Hematopoietic multipotent progenitor cell treated with erythropoietin and hydrocortisone succinate and interleukin-3 and kit ligand, for 4 days (in vitro differentiated cells): ENCODE measurements around the gene STAM2.
"Not testable (repeated sequence)": the region's sequence is repeated elsewhere in the genome, so short reads cannot be mapped to it uniquely, and the experiment has no call there.

Experiments
- DNase-seq: peaks from one replicate; pipeline ENCODE4 v3.0.0-alpha.2; 2015

The STAM2 gene

GRCh38 chr2:152172201-152172785 is 3.3 kb downstream of the STAM2 start:
- peak; percentile 33 for DNase-seq

- DNase-seq: peak; percentile 33
Observed at GRCh38 chr2:152171718-152172117, 3.8 kb downstream of the STAM2 start.

GRCh38 chr2:152169158-152169557 is 6.4 kb downstream of the STAM2 start:
- not testable (repeated sequence) for DNase-seq

- not testable (repeated sequence) for DNase-seq
Observed at GRCh38 chr2:152167470-152167869, 8.1 kb downstream of the STAM2 start.

GRCh38 chr2:152167065-152167464 is 8.5 kb downstream of the STAM2 start:
- DNase-seq: peak; percentile 21

GRCh38 chr2:152166633-152167032 is 8.9 kb downstream of the STAM2 start:
- DNase-seq: peak; percentile 88

GRCh38 chr2:152165780-152166179 is 9.8 kb downstream of the STAM2 start:
- no peak for DNase-seq

GRCh38 chr2:152165306-152165705 is 10.3 kb downstream of the STAM2 start:
- DNase-seq: no peak

GRCh38 chr2:152163669-152164068 is 11.9 kb downstream of the STAM2 start:
- not testable (repeated sequence) for DNase-seq

GRCh38 chr2:152162141-152162540 is 13.4 kb downstream of the STAM2 start:
- no peak for DNase-seq

- DNase-seq: no peak
Observed at GRCh38 chr2:152161598-152161997, 14.0 kb downstream of the STAM2 start.

GRCh38 chr2:152160378-152160777 is 15.2 kb downstream of the STAM2 start:
- DNase-seq: not testable (repeated sequence)

GRCh38 chr2:152157253-152157652 is 18.3 kb downstream of the STAM2 start:
- DNase-seq: no peak

GRCh38 chr2:152155209-152155608 is 20.4 kb downstream of the STAM2 start:
- peak; percentile 34 for DNase-seq

GRCh38 chr2:152154462-152154861 is 21.1 kb downstream of the STAM2 start:
- no peak for DNase-seq

GRCh38 chr2:152134488-152135280 is 40.9 kb downstream of the STAM2 start:
- DNase-seq: peak; percentile 70

- DNase-seq: no peak
Observed at GRCh38 chr2:152132306-152132705, 43.3 kb downstream of the STAM2 start.

GRCh38 chr2:152127628-152128027 is 47.9 kb downstream of the STAM2 start:
- no peak for DNase-seq

- DNase-seq: peak; percentile 11
Observed at GRCh38 chr2:152126664-152127063, 48.9 kb downstream of the STAM2 start.

GRCh38 chr2:152122161-152122560 is 53.4 kb downstream of the STAM2 start:
- no peak for DNase-seq

- DNase-seq: no peak
Observed at GRCh38 chr2:152120430-152120829, 55.1 kb downstream of the STAM2 start.

- no peak for DNase-seq
Observed at GRCh38 chr2:152115952-152116351, 59.6 kb downstream of the STAM2 start.

- DNase-seq: no peak
Observed at GRCh38 chr2:152114366-152114765, 61.2 kb downstream of the STAM2 start.

- DNase-seq: not testable (repeated sequence)
Observed at GRCh38 chr2:152107140-152107539, 68.4 kb downstream of the STAM2 start.

- no peak for DNase-seq
Observed at GRCh38 chr2:152106464-152106863, 69.1 kb downstream of the STAM2 start.
